ENCODE measurements around the gene SMCO1. TPM values are rescaled to one million over a fixed set of nuclear protein-coding genes. Genes with fewer than 3 reads are reported as not detected.

SMCO1 gene
- total RNA-seq, 1 experiment from 2014 or later = not detected

DNA sequence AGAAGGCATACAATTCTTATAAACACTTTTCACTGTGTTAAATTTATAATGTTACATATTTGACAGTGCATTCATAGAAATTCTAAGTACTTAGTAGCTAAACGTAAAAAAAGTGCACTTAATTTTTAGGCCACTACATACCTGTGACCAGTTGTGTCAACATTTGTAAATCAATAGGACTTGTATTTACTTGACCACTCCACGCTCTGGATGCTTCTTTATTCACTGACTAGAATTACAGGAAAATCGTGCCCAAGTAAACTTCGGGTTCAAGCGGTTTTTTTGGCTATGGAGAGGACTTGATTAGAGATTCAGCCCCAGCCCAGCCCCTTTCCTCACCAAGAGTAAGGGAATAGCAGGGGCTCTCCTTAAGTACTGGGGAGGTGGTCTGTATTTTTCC lies 31.4 kb upstream of the SMCO1 start:
- H3K27ac Mint-ChIP-seq (ENCODE audit: low read depth, unreplicated experiment) = no peak overlapping the region
- H3K9me3 Mint-ChIP-seq (ENCODE audit: unreplicated experiment) = no peaks in the 10 kb centered on the region
- no peak overlapping the region for H3K4me3 Mint-ChIP-seq (ENCODE audit: unreplicated experiment)
- no peaks in the 10 kb centered on the region for H3K4me1 Mint-ChIP-seq (ENCODE audit: insufficient read depth, unreplicated experiment)
- no peaks in the 10 kb centered on the region for H3K27me3 Mint-ChIP-seq (ENCODE audit: insufficient read depth, unreplicated experiment)
- BruUV-seq (replicated peaks) = no TSS peak
- no peaks in the 10 kb centered on the region for H3K36me3 Mint-ChIP-seq (ENCODE audit: insufficient read depth, unreplicated experiment)
- TF ChIP-seq, protein P1, sequence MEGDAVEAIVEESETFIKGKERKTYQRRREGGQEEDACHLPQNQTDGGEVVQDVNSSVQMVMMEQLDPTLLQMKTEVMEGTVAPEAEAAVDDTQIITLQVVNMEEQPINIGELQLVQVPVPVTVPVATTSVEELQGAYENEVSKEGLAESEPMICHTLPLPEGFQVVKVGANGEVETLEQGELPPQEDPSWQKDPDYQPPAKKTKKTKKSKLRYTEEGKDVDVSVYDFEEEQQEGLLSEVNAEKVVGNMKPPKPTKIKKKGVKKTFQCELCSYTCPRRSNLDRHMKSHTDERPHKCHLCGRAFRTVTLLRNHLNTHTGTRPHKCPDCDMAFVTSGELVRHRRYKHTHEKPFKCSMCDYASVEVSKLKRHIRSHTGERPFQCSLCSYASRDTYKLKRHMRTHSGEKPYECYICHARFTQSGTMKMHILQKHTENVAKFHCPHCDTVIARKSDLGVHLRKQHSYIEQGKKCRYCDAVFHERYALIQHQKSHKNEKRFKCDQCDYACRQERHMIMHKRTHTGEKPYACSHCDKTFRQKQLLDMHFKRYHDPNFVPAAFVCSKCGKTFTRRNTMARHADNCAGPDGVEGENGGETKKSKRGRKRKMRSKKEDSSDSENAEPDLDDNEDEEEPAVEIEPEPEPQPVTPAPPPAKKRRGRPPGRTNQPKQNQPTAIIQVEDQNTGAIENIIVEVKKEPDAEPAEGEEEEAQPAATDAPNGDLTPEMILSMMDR (IDR thresholded peaks at IDR 0.05; ENCODE audit: unreplicated experiment) = no peak
- ChIA-PET CTCF (interaction anchor here (0.6 to 1.4 kb wide), 2 partner anchors 18 to 27 kb away, joined by 3 read pairs; no protein-coding TSS in a partner anchor), POLR2A (no interaction called here)
- intact Hi-C loops (cut with micrococcal nuclease) = no loop called here
- no peak for DNase-seq (ENCODE audit: unreplicated experiment)

DNA sequence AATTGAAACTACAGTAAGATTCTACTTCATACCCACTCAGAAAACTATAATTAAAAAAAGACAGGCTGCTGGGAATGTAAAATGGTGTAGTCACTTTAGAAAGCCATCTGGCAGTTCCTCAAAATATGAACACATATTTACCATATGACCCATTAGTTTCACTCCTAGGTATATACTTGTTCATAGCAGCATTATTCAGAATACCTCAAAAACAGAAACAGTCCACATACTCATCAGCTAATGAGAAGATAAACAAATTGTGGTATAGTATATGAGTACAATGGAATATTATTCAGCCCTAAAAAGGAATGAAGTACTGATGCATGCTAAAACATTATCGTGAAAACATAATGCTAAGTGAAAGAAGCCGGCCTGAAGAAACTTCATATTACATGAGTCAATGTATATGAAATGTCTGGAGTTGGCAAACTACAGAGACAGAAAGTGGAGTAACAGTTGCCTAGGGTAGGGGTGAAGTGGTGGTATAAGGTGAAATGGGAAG lies 29.4 kb upstream of the SMCO1 start:
- Mint-ChIP-seq H3K4me3 (ENCODE audit: unreplicated experiment) (no peak overlapping the region), H3K4me1 (ENCODE audit: insufficient read depth, unreplicated experiment) (no peaks in the 10 kb centered on the region), H3K36me3 (ENCODE audit: insufficient read depth, unreplicated experiment) (no peaks in the 10 kb centered on the region), H3K27me3 (ENCODE audit: insufficient read depth, unreplicated experiment) (no peaks in the 10 kb centered on the region), H3K27ac (ENCODE audit: low read depth, unreplicated experiment) (no peak overlapping the region), H3K9me3 (ENCODE audit: unreplicated experiment) (no peaks in the 10 kb centered on the region)
- no peak for DNase-seq (ENCODE audit: unreplicated experiment)
- POLR2A ChIA-PET = interaction anchor here (0.6 kb wide), 1 partner anchor 295 kb away, joined by 3 read pairs; no protein-coding TSS in a partner anchor
- intact Hi-C loops (cut with micrococcal nuclease) = no loop called here
- TF ChIP-seq, protein P1 (IDR thresholded peaks at IDR 0.05; ENCODE audit: unreplicated experiment) = no peak
- no TSS peak for BruUV-seq (replicated peaks)
- CTCF ChIA-PET = interaction anchor here (1.0 kb wide), 1 partner anchor 141 kb away, joined by 3 read pairs; no protein-coding TSS in a partner anchor

DNA sequence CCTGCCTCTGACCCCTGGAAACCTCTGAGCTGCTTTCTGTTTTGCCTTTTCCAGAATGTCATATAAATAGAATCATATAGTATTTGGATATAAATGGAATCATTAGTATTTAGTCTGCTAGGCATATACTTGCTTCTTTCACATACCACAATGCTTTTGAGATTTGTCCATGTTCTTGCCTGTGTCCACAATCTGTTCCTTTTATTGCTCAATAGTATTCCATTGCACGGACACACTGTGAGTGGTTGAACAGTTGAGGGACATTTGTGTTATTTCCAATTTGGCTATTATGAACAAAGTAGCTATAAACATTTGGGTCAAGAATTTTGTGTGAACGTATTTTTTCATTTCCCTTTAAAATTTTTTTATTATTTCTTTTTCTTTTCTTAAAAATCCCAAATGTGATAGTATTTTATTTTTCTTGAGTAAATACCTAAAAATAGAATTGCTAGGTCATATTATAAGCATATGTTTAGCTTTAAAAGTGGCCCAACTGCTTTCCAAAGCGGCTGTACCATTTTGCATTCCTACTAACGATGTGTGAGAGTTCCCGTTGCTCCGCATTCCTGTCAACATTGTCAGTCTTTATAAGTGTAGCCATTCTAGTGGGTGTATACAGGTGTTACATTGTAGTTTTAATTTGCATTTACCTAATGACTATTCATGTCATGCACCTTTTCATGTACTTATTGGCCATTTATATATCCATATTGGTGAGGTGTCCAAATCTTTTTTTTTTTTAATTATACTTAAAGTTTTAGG lies 26.7 kb upstream of the SMCO1 start:
- BruUV-seq (replicated peaks) = no TSS peak
- Mint-ChIP-seq H3K9me3 (ENCODE audit: unreplicated experiment) (no peaks in the 10 kb centered on the region), H3K36me3 (ENCODE audit: insufficient read depth, unreplicated experiment) (no peaks in the 10 kb centered on the region), H3K4me3 (ENCODE audit: unreplicated experiment) (no peak overlapping the region), H3K27ac (ENCODE audit: low read depth, unreplicated experiment) (no peak overlapping the region), H3K4me1 (ENCODE audit: insufficient read depth, unreplicated experiment) (peaks cover 13% of the 10 kb centered on the region), H3K27me3 (ENCODE audit: insufficient read depth, unreplicated experiment) (no peaks in the 10 kb centered on the region)
- intact Hi-C loops (cut with micrococcal nuclease) = no loop called here
- ChIA-PET CTCF (interaction anchor here (0.6 to 1.2 kb wide), 5 partner anchors 13 to 769 kb away, joined by 3 to 6 read pairs (median 4); no protein-coding TSS in a partner anchor), POLR2A (interaction anchor here (1.1 to 1.2 kb wide), 2 partner anchors 27 to 325 kb away, joined by 4 to 7 read pairs; partner anchors contain the start of genes FBXO45 and WDR53)
- TF ChIP-seq, protein P1 (IDR thresholded peaks at IDR 0.05; ENCODE audit: unreplicated experiment) = no peak
- no peak for DNase-seq (ENCODE audit: unreplicated experiment)

DNA sequence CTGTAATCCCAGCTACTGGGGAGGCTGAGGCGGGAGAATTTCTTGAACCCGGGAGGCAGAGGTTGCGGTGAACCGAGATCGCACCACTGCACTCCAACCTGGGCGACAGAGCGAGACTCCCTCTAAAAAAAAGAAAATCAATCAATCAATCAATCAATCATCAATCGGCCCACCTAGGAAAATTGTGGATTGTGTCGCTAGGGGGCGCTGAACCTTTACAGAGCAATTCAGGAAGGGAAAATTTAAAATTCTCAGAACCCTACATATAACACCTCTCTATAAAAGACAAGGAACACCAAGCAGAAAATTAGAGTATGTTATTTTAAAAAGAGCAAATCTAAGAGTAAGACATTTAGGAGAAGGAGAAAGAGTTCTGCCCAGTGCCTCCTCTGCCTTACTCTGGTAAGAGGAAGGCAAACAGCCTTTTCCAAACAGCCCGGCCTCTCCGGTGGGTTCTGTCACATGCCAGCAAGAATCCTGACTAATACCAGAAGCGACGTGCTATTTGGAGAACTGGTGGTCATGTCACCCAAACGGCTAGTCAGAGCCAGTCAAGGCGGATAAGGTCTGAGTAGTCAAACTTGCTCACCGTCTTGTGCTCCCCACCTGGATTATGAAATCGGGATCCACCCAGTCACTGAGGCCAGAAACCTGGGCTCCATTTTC lies 22.3 kb upstream of the SMCO1 start:
- Mint-ChIP-seq H3K27ac (ENCODE audit: low read depth, unreplicated experiment) (peak overlapping the region; percentile 14), H3K4me3 (ENCODE audit: unreplicated experiment) (no peak overlapping the region)
- POLR2A ChIA-PET = interaction anchor here (0.6 to 3.1 kb wide), 2 partner anchors 31 to 105 kb away, joined by 3 to 15 read pairs; partner anchors contain the start of genes FBXO45, UBXN7 and WDR53

More for the DNA sequence above, 22.3 kb upstream of the SMCO1 start:
- CTCF ChIA-PET = interaction anchor here (0.6 to 3.1 kb wide), 10 partner anchors 12 to 1208 kb away, joined by 3 to 8 read pairs (median 4); no protein-coding TSS in a partner anchor
- Mint-ChIP-seq H3K36me3 (ENCODE audit: insufficient read depth, unreplicated experiment) (no peaks in the 10 kb centered on the region), H3K9me3 (ENCODE audit: unreplicated experiment) (no peaks in the 10 kb centered on the region), H3K4me1 (ENCODE audit: insufficient read depth, unreplicated experiment) (peaks cover 13% of the 10 kb centered on the region), H3K27me3 (ENCODE audit: insufficient read depth, unreplicated experiment) (no peaks in the 10 kb centered on the region)
- TF ChIP-seq, protein P1 (IDR thresholded peaks at IDR 0.05; ENCODE audit: unreplicated experiment) = peak; percentile 73
- no TSS peak for BruUV-seq (replicated peaks)
- DNase-seq (ENCODE audit: unreplicated experiment) = peak; percentile 45
- intact Hi-C loops (cut with micrococcal nuclease) = loop anchor here (10.0 kb wide), 1 partner anchor 147 kb away; no protein-coding TSS in a partner anchor

Data from MCF 10A (cell line).